ENCODE data around the gene NOL4L. TPM values are rescaled to one million over a fixed set of nuclear protein-coding genes. Genes with fewer than 3 reads are reported as not detected.

The NOL4L gene
- total and polyA plus RNA-seq, 9 donors, result 10.4 to 20.0 (median 16.1) TPM

- Histone ChIP-seq H3K27ac (ENCODE audit: low read length) (no peak overlapping the region), H3K9me3 (replicated peaks; ENCODE audit: control insufficient read depth, low read depth, low read length) (no peaks in the 10 kb centered on the region), H3K36me3 (ENCODE audit: control insufficient read depth, insufficient read depth, low read length) (peaks cover 93% of the 10 kb centered on the region), H3K27me3 (ENCODE audit: control insufficient read depth, insufficient read depth, low read length) (no peaks in the 10 kb centered on the region), H3K4me3 (ENCODE audit: low read length) (no peak overlapping the region), H3K4me1 (ENCODE audit: control insufficient read depth, insufficient read depth, low read length) (peaks cover 4% of the 10 kb centered on the region)
- WGBS (ENCODE audit: insufficient coverage), result 98% methylated on average over 10 of the region's 12 CpGs
- DNase-seq, result no peak
Observed at GRCh38 chr20:32435449-32436107, 149.6 kb downstream of the NOL4L start.

- WGBS (ENCODE audit: insufficient coverage), result 94% methylated on average over 15 of the region's 19 CpGs
- Histone ChIP-seq H3K27me3 (ENCODE audit: control insufficient read depth, insufficient read depth, low read length) (no peaks in the 10 kb centered on the region), H3K9me3 (replicated peaks; ENCODE audit: control insufficient read depth, low read depth, low read length) (no peaks in the 10 kb centered on the region), H3K4me3 (ENCODE audit: low read length) (no peak overlapping the region), H3K36me3 (ENCODE audit: control insufficient read depth, insufficient read depth, low read length) (peaks cover 93% of the 10 kb centered on the region), H3K27ac (ENCODE audit: low read length) (no peak overlapping the region), H3K4me1 (ENCODE audit: control insufficient read depth, insufficient read depth, low read length) (peaks cover 4% of the 10 kb centered on the region)
- DNase-seq, result no peak
Observed at GRCh38 chr20:32434434-32434833, 150.7 kb downstream of the NOL4L start.

- no peaks in the 10 kb centered on the region for H3K27me3 ChIP-seq (ENCODE audit: control insufficient read depth, insufficient read depth, low read length)
- no peaks in the 10 kb centered on the region for H3K9me3 ChIP-seq (replicated peaks; ENCODE audit: control insufficient read depth, low read depth, low read length)
- peaks cover 92% of the 10 kb centered on the region for H3K36me3 ChIP-seq (ENCODE audit: control insufficient read depth, insufficient read depth, low read length)
- H3K27ac ChIP-seq (ENCODE audit: low read length), result peak overlapping the region; percentile 62
- H3K4me3 ChIP-seq (ENCODE audit: low read length), result no peak overlapping the region
- peak; percentile 45 for DNase-seq
- 71% methylated on average over 13 of the region's 20 CpGs for WGBS (ENCODE audit: insufficient coverage)
- H3K4me1 ChIP-seq (ENCODE audit: control insufficient read depth, insufficient read depth, low read length), result peaks cover 4% of the 10 kb centered on the region
Observed at GRCh38 chr20:32433311-32434021, 151.7 kb downstream of the NOL4L start.

- no peak overlapping the region for H3K27ac ChIP-seq (ENCODE audit: low read length)
Observed at GRCh38 chr20:32432277-32432676, 152.9 kb downstream of the NOL4L start.

GRCh38 chr20:32431457-32431856 lies 153.7 kb downstream of the NOL4L start:
- no peaks in the 10 kb centered on the region for H3K27me3 ChIP-seq (ENCODE audit: control insufficient read depth, insufficient read depth, low read length)
- no peak for DNase-seq
- H3K9me3 ChIP-seq (replicated peaks; ENCODE audit: control insufficient read depth, low read depth, low read length), result no peaks in the 10 kb centered on the region
- WGBS (ENCODE audit: insufficient coverage), result no CpG with 5 or more reads among the region's 12 CpGs
- no peak overlapping the region for H3K4me3 ChIP-seq (ENCODE audit: low read length)
- peaks cover 79% of the 10 kb centered on the region for H3K36me3 ChIP-seq (ENCODE audit: control insufficient read depth, insufficient read depth, low read length)
- H3K27ac ChIP-seq (ENCODE audit: low read length), result no peak overlapping the region
- peaks cover 4% of the 10 kb centered on the region for H3K4me1 ChIP-seq (ENCODE audit: control insufficient read depth, insufficient read depth, low read length)

More at GRCh38 chr20:32432277-32432676, 152.9 kb downstream of the NOL4L start:
- H3K27me3 ChIP-seq (ENCODE audit: control insufficient read depth, insufficient read depth, low read length), result no peaks in the 10 kb centered on the region
- H3K36me3 ChIP-seq (ENCODE audit: control insufficient read depth, insufficient read depth, low read length), result peaks cover 87% of the 10 kb centered on the region
- no peak overlapping the region for H3K4me3 ChIP-seq (ENCODE audit: low read length)
- WGBS (ENCODE audit: insufficient coverage), result 71% methylated on average over 1 of the region's 2 CpGs
- no peaks in the 10 kb centered on the region for H3K9me3 ChIP-seq (replicated peaks; ENCODE audit: control insufficient read depth, low read depth, low read length)
- no peak for DNase-seq
- peaks cover 4% of the 10 kb centered on the region for H3K4me1 ChIP-seq (ENCODE audit: control insufficient read depth, insufficient read depth, low read length)

- Histone ChIP-seq H3K36me3 (ENCODE audit: control insufficient read depth, insufficient read depth, low read length) (peaks cover 62% of the 10 kb centered on the region), H3K9me3 (replicated peaks; ENCODE audit: control insufficient read depth, low read depth, low read length) (no peaks in the 10 kb centered on the region), H3K27me3 (ENCODE audit: control insufficient read depth, insufficient read depth, low read length) (no peaks in the 10 kb centered on the region), H3K27ac (ENCODE audit: low read length) (no peak overlapping the region), H3K4me3 (ENCODE audit: low read length) (no peak overlapping the region), H3K4me1 (ENCODE audit: control insufficient read depth, insufficient read depth, low read length) (peaks cover 4% of the 10 kb centered on the region)
- over 99% methylated on average over 13 of the region's 16 CpGs for WGBS (ENCODE audit: insufficient coverage)
- DNase-seq, result no peak
Observed at GRCh38 chr20:32429745-32430360, 155.3 kb downstream of the NOL4L start.

- no peak overlapping the region for H3K27ac ChIP-seq (ENCODE audit: low read length)
- no peaks in the 10 kb centered on the region for H3K27me3 ChIP-seq (ENCODE audit: control insufficient read depth, insufficient read depth, low read length)
- H3K9me3 ChIP-seq (replicated peaks; ENCODE audit: control insufficient read depth, low read depth, low read length), result no peaks in the 10 kb centered on the region
- WGBS (ENCODE audit: insufficient coverage), result 97% methylated on average over 7 of the region's 7 CpGs
- H3K4me3 ChIP-seq (ENCODE audit: low read length), result no peak overlapping the region
- peaks cover 57% of the 10 kb centered on the region for H3K36me3 ChIP-seq (ENCODE audit: control insufficient read depth, insufficient read depth, low read length)
- H3K4me1 ChIP-seq (ENCODE audit: control insufficient read depth, insufficient read depth, low read length), result peaks cover 4% of the 10 kb centered on the region
- no peak for DNase-seq
Observed at GRCh38 chr20:32429343-32429742, 155.8 kb downstream of the NOL4L start.

GRCh38 chr20:32427996-32428395 lies 157.1 kb downstream of the NOL4L start:
- 100% methylated on average over 2 of the region's 6 CpGs for WGBS (ENCODE audit: insufficient coverage)
- no peak for DNase-seq
- peaks cover 45% of the 10 kb centered on the region for H3K36me3 ChIP-seq (ENCODE audit: control insufficient read depth, insufficient read depth, low read length)

GRCh38 chr20:32421290-32421689 lies 163.8 kb downstream of the NOL4L start:
- Histone ChIP-seq H3K27ac (ENCODE audit: low read length) (no peak overlapping the region), H3K9me3 (replicated peaks; ENCODE audit: control insufficient read depth, low read depth, low read length) (no peaks in the 10 kb centered on the region), H3K27me3 (ENCODE audit: control insufficient read depth, insufficient read depth, low read length) (no peaks in the 10 kb centered on the region), H3K4me1 (ENCODE audit: control insufficient read depth, insufficient read depth, low read length) (no peaks in the 10 kb centered on the region), H3K4me3 (ENCODE audit: low read length) (no peak overlapping the region), H3K36me3 (ENCODE audit: control insufficient read depth, insufficient read depth, low read length) (no peaks in the 10 kb centered on the region)
- WGBS (ENCODE audit: insufficient coverage), result no CpG with 5 or more reads among the region's 2 CpGs
- no peak for DNase-seq

More at GRCh38 chr20:32427996-32428395, 157.1 kb downstream of the NOL4L start:
- Histone ChIP-seq H3K27me3 (ENCODE audit: control insufficient read depth, insufficient read depth, low read length) (no peaks in the 10 kb centered on the region), H3K27ac (ENCODE audit: low read length) (no peak overlapping the region), H3K4me3 (ENCODE audit: low read length) (no peak overlapping the region), H3K4me1 (ENCODE audit: control insufficient read depth, insufficient read depth, low read length) (peaks cover 4% of the 10 kb centered on the region), H3K9me3 (replicated peaks; ENCODE audit: control insufficient read depth, low read depth, low read length) (no peaks in the 10 kb centered on the region)

GRCh38 chr20:32418376-32418775 lies 166.8 kb downstream of the NOL4L start:
- no peak overlapping the region for H3K27ac ChIP-seq (ENCODE audit: low read length)
- no peaks in the 10 kb centered on the region for H3K27me3 ChIP-seq (ENCODE audit: control insufficient read depth, insufficient read depth, low read length)
- WGBS (ENCODE audit: insufficient coverage), result 100% methylated on average over 1 of the region's 2 CpGs
- H3K4me1 ChIP-seq (ENCODE audit: control insufficient read depth, insufficient read depth, low read length), result no peaks in the 10 kb centered on the region
- H3K36me3 ChIP-seq (ENCODE audit: control insufficient read depth, insufficient read depth, low read length), result no peaks in the 10 kb centered on the region
- no peak for DNase-seq
- H3K9me3 ChIP-seq (replicated peaks; ENCODE audit: control insufficient read depth, low read depth, low read length), result no peaks in the 10 kb centered on the region
- no peak overlapping the region for H3K4me3 ChIP-seq (ENCODE audit: low read length)
